Ishikawa (cell line): Measurements from ENCODE around the gene FAF2.

Experiments used
- FOXM1 ChIP-seq: IDR thresholded peaks from 2 replicates; pipeline ENCODE4 v1.6.1; 2012; ENCODE audit warnings: low read depth, borderline replicate concordance
- NFIC ChIP-seq: IDR thresholded peaks from 2 replicates; pipeline ENCODE4 v1.6.1; 2012
- ZBTB7A ChIP-seq: IDR thresholded peaks from 2 replicates; pipeline ENCODE4 v1.6.1; 2012; ENCODE audit warnings: low read depth

- TF ChIP-seq ZBTB7A (no peak), NFIC (no peak), FOXM1 (no peak)
These were observed 55.3 kb downstream of the FAF2 start for GRCh38 chr5:176503496-176503895.
